Effector memory CD8-positive, alpha-beta T cell (primary cell): ENCODE measurements around the gene CALCR.
"Not testable (repeated sequence)": the region's sequence is repeated elsewhere in the genome, so short reads cannot be mapped to it uniquely, and the experiment has no call there.

Experiments
- ATAC-seq: fragments of 150-1000 bp; cut with Tn5 transposase; replicated peaks from 2 replicates; pipeline ENCODE4 v1.10.0; 2021; ENCODE audit warnings: mild to moderate bottlenecking, moderate library complexity
- DNase-seq, 3 experiments: peaks; one replicate each; pipeline ENCODE4 v3.0.0; 2021
- H3K27ac Mint-ChIP-seq, 2 donors: one replicate each; pipeline ENCODE4 v1.8.0; 2022; ENCODE audit warnings: mild to moderate bottlenecking in 2 of 2, mixed read lengths in 2 of 2, moderate library complexity in 2 of 2
- H3K27me3 Mint-ChIP-seq, 2 donors: one replicate each; pipeline ENCODE4 v1.8.0; 2022; ENCODE audit warnings: mixed read lengths in 2 of 2
- H3K36me3 Mint-ChIP-seq: one replicate; pipeline ENCODE4 v1.8.0; 2022; ENCODE audit warnings: mild to moderate bottlenecking, moderate library complexity, mixed read lengths; ENCODE audit not compliant: insufficient read depth
- H3K4me1 Mint-ChIP-seq, 2 donors: one replicate each; pipeline ENCODE4 v1.8.0; 2022; ENCODE audit warnings: low read depth in 2 of 2, mixed read lengths in 2 of 2
- H3K4me3 Mint-ChIP-seq, 2 donors: one replicate each; pipeline ENCODE4 v1.8.0; 2022; ENCODE audit warnings: mild to moderate bottlenecking in 2 of 2, mixed read lengths in 2 of 2, moderate library complexity in 2 of 2
- H3K9me3 Mint-ChIP-seq, 2 donors: one replicate each; pipeline ENCODE4 v1.8.0; 2022; ENCODE audit warnings: mixed read lengths in 2 of 2
- total RNA-seq, 9 experiments: gene quantifications; one replicate each; lab custom pipeline; 2026; lab: John Stamatoyannopoulos, UW

Gene CALCR
- 0 to 0.07 (median 0) reads per million in 9 experiments for total RNA-seq

GRCh38 chr7:93574646-93575554, at the start of gene CALCR:
Gene CALCR (minus strand): TSS chr7:93574724. CDS start chr7:93486981, 87,743 bp downstream.
- no peak within 1 kb of the TSS for H3K4me3 Mint-ChIP-seq

GRCh38 chr7:93623816-93624215, 49.3 kb upstream of the CALCR start:
- Mint-ChIP-seq H3K27me3 (no peaks in the 10 kb centered on the region), H3K4me1 (no peaks in the 10 kb centered on the region), H3K9me3 (peaks cover 0 to 3% of the 10 kb centered on the region in 2 donors), H3K4me3 (no peak overlapping the region), H3K36me3 (peaks cover 2% of the 10 kb centered on the region), H3K27ac (no peak overlapping the region)
- DNase-seq, result no peak
- ATAC-seq, result no peak

More at GRCh38 chr7:93574646-93575554, at the start of gene CALCR:
- no peak within 1 kb of the TSS for H3K27ac Mint-ChIP-seq
- H3K36me3 Mint-ChIP-seq, result no peaks in the 10 kb centered on the region
- no peaks in the 10 kb centered on the region for H3K4me1 Mint-ChIP-seq
- ATAC-seq (no peak), DNase-seq (no peak)
- H3K9me3 Mint-ChIP-seq, result no peaks in the 10 kb centered on the region
- peaks cover 21 to 34% of the 10 kb centered on the region in 2 donors for H3K27me3 Mint-ChIP-seq

DNA sequence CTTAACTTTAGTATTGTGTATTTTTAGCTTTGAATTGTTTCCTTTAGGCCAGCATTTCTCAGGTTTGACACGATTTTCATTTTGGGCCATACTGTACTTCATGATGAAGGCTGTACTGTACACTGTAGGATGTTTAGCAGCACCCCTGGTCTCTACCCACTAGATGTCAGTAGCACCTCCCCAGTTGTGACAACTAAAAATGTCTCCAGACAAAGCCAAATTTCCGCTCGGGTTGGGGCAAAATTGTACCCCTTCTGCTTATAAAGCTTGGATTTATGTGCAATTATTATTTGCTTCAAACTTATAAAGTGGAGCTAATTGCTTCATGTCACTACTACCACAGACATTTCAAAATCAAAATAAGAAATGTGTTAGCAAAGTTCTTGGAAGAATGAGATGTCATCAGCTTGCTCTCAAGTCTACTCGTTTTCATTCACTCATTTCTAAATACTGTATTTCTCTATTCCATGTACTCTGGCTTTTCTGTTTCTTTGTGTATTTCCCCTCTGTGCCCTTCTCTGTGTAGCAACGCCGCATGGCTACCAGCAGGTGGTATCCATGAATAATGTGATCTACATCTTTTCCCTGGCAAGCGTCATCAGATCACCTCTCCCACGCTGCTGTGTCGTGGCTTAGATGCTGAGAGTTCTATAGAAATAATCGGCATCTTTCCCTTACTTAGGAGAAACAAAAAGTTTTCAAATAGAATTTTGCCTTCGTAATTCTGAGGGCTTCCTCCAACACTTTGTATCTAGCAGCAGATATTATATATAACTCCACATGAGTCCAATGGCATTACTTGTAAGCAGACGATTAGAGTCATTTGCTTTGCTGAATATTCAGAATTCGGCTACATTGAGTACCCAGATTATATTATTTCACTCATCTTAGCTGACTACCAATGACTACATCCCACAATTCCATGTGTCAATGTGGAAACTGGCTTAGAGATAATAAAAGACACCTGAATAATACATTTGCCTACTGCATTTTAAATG, 47.8 kb upstream of the CALCR start:
- Mint-ChIP-seq H3K36me3 (peaks cover 2% of the 10 kb centered on the region), H3K4me3 (no peak overlapping the region), H3K27me3 (no peaks in the 10 kb centered on the region), H3K9me3 (peaks cover 0 to 3% of the 10 kb centered on the region in 2 donors), H3K4me1 (no peaks in the 10 kb centered on the region), H3K27ac (no peak overlapping the region)
- DNase-seq (no peak), ATAC-seq (no peak)

DNA sequence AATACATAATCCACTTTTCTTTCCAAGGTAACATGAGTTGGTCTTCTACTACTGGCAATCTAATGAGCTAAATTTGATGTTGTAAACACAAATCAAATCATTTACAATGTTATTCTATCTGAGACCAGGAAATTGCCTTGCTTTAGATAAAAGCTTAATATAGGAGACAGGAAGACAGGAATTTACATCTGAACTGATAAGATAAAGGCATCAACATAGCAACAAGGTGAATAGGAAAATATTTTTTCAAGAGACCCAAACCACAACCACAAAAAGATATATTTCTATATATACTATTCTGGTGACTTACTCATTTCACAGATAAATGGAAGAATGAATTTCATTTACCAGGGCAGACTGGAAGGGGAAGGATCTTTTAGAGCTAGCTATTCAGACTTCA, 46.3 kb upstream of the CALCR start:
- Mint-ChIP-seq H3K27me3 (no peaks in the 10 kb centered on the region), H3K36me3 (peaks cover 2% of the 10 kb centered on the region), H3K27ac (no peak overlapping the region), H3K4me3 (no peak overlapping the region), H3K4me1 (no peaks in the 10 kb centered on the region), H3K9me3 (no peaks in the 10 kb centered on the region)
- no peak for ATAC-seq
- DNase-seq, result no peak

- ATAC-seq (no peak), DNase-seq (no peak)
- Mint-ChIP-seq H3K4me1 (no peaks in the 10 kb centered on the region), H3K27me3 (no peaks in the 10 kb centered on the region), H3K4me3 (no peak overlapping the region), H3K27ac (no peak overlapping the region), H3K9me3 (no peaks in the 10 kb centered on the region), H3K36me3 (peaks cover 2% of the 10 kb centered on the region)
These were observed 45.5 kb upstream of the CALCR start for GRCh38 chr7:93620057-93620456.

DNA sequence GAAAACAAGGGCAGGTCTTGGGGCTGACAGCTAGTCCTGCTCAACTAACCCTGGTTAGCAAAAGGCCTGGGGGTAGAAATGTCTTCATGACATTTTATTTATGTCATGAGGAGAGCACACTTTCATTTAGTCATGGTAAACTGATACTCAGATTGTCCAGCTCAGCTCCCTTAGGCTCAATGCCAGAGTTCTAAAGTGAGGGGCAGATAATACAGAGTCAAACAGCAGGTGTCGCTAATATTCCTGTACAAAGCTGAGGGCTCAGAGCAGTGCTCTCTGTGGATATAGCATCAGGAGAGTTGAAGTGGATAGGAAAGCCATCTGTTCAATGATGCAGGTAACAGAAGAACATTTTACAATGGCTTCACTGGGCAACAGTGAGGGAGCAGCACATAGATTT, 26.8 kb upstream of the CALCR start:
- Mint-ChIP-seq H3K9me3 (peaks cover 5 to 7% of the 10 kb centered on the region in 2 donors), H3K4me1 (no peaks in the 10 kb centered on the region), H3K36me3 (no peaks in the 10 kb centered on the region), H3K27me3 (no peaks in the 10 kb centered on the region), H3K4me3 (no peak overlapping the region), H3K27ac (no peak overlapping the region)
- no peak for ATAC-seq
- DNase-seq, result no peak

GRCh38 chr7:93594250-93594649, 19.7 kb upstream of the CALCR start:
- Mint-ChIP-seq H3K4me1 (no peaks in the 10 kb centered on the region), H3K4me3 (no peak overlapping the region), H3K27ac (no peak overlapping the region), H3K27me3 (no peaks in the 10 kb centered on the region), H3K9me3 (peaks cover 3 to 5% of the 10 kb centered on the region in 2 donors), H3K36me3 (no peaks in the 10 kb centered on the region)
- ATAC-seq, result no peak
- DNase-seq, result no peak

DNA sequence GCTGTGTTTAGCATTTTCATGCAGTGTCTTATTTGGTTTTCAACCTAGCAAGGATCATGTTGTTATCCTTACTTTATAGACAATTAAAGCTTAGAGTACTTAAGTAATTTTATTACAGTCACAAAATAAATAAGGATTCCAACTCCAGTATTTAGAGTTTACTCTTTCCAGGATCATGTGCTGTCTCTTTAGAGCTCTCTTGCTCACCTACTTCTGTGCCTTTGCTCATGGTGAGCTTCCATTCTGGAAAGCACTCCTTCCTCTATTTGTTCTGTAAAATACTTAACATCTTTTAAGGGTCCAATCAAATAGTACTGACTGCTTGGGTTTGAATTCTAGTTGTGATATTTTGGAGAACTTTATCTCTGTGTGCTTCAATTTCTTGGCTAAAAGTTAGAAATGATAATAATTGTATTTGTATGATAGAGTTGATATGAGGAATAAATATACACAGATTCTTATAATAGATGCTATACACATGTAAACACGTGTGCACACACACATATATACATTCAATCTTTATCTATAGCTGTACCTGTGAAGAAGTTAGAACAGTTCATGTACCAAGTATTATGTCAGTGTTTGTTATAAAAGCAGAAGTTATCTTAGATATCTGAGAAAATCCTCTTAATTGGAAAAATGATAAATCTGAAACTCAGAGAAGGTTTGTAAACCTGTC, 18.2 kb upstream of the CALCR start:
- no peaks in the 10 kb centered on the region for H3K4me1 Mint-ChIP-seq
- no peak for ATAC-seq

DNA sequence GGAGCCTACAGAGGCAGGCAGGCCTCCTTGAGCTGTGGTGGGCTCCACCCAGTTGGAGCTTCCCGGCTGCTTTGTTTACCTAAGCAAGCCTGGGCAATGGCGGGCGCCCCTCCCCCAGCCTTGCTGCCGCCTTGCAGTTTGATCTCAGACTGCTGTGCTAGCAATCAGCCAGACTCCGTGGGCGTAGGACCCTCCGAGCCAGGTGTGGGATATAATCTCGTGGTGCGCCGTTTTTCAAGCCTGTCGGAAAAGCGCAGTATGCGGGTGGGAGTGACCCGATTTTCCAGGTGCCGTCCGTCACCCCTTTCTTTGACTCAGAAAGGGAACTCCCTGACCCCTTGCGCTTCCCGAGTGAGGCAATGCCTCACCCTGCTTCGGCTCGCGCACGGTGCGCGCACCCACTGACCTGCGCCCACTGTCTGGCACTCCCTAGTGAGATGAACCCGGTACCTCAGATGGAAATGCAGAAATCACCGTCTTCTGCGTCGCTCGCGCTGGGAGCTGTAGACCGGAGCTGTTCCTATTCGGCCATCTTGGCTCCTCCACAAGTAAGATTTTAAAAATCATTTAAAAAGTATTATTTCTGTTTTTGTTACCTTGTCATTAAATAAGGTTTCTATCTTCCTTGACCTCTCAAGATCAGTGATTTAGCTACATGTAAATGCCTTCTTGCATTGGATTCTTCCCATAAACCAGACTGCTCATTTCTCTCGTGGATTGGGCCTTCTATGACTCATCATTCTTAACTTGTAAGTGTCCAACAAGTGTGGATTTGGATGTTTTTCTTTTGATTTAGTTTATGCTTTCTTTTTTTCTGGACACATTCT, 16.9 kb upstream of the CALCR start:
- not testable (repeated sequence) for H3K4me3 Mint-ChIP-seq, DNase-seq, ATAC-seq, H3K9me3 Mint-ChIP-seq, H3K27me3 Mint-ChIP-seq, H3K36me3 Mint-ChIP-seq, H3K4me1 Mint-ChIP-seq, H3K27ac Mint-ChIP-seq

More for the DNA sequence above, 18.2 kb upstream of the CALCR start:
- DNase-seq, result no peak
- Mint-ChIP-seq H3K27me3 (no peaks in the 10 kb centered on the region), H3K4me3 (no peak overlapping the region), H3K36me3 (no peaks in the 10 kb centered on the region), H3K9me3 (peaks cover 3 to 5% of the 10 kb centered on the region in 2 donors), H3K27ac (no peak overlapping the region)

DNA sequence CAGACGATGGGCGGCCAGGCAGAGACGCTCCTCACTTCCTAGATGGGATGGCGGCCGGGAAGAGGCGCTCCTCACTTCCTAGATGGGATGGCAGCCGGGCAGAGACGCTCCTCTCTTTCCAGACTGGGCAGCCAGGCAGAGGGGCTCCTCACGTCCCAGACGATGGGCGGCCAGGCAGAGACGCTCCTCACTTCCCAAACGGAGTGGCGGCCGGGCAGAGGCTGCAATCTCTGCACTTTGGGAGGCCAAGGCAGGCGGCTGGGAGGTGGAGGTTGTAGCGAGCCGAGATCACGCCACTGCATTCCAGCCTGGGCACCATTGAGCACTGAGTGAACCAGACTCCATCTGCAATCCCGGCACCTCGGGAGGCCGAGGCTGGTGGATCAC, 11.9 kb upstream of the CALCR start:
- not testable (repeated sequence) for H3K4me1 Mint-ChIP-seq, H3K27ac Mint-ChIP-seq, H3K27me3 Mint-ChIP-seq, H3K4me3 Mint-ChIP-seq, H3K36me3 Mint-ChIP-seq, DNase-seq, ATAC-seq, H3K9me3 Mint-ChIP-seq

- not testable (repeated sequence) for H3K4me1 Mint-ChIP-seq, ATAC-seq, H3K27ac Mint-ChIP-seq, H3K9me3 Mint-ChIP-seq, H3K4me3 Mint-ChIP-seq, H3K27me3 Mint-ChIP-seq, DNase-seq, H3K36me3 Mint-ChIP-seq
These were observed 11.4 kb upstream of the CALCR start for GRCh38 chr7:93585694-93586478.

GRCh38 chr7:93579431-93579830, 4.9 kb upstream of the CALCR start:
- peaks cover 19 to 26% of the 10 kb centered on the region in 2 donors for H3K27me3 Mint-ChIP-seq
- no peaks in the 10 kb centered on the region for H3K36me3 Mint-ChIP-seq
- H3K4me1 Mint-ChIP-seq, result no peaks in the 10 kb centered on the region
- H3K4me3 Mint-ChIP-seq, result no peak overlapping the region
- DNase-seq, result no peak
- H3K9me3 Mint-ChIP-seq, result no peaks in the 10 kb centered on the region
- H3K27ac Mint-ChIP-seq, result no peak overlapping the region
- no peak for ATAC-seq
